ENCODE measurements around the gene NFS1.

NFS1 gene

GRCh38 chr20:35638751-35639150 lies 60.4 kb downstream of the NFS1 start:
- Histone ChIP-seq H3K36me3 (ENCODE audit: insufficient read depth, low read length) (no peaks in the 10 kb centered on the region; the same call in 1 of the 2 replicates), H3K4me1 (ENCODE audit: insufficient read depth, low read length) (peaks cover 10% of the 10 kb centered on the region; the same call in 1 of the 2 replicates), H3K9me3 (ENCODE audit: control insufficient read depth, insufficient read depth, low read length) (no peaks in the 10 kb centered on the region), H3K9ac (ENCODE audit: low read depth, low read length) (no peak overlapping the region)

DNA sequence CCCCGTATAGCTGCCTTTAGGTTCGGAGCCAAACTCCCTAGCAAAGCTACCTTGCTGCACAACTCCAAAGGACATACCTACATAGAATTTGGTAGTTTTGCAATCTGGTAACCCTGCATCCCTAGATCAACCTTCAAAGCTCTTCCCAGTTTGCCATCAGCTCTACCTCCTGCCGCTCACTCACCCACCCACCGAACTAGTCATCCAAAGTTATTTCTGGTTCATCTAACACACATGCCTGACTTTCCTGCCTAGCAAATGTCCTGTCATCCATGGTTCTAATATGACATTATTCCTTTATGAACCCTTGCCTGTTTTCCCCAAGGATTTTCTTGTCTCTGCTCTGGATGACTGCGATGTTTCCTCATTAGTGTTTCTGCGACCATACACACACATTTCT lies 61.9 kb downstream of the NFS1 start:
- Histone ChIP-seq H3K9me3 (ENCODE audit: control insufficient read depth, insufficient read depth, low read length) (no peaks in the 10 kb centered on the region), H3K9ac (ENCODE audit: low read depth, low read length) (no peak overlapping the region), H3K4me1 (ENCODE audit: insufficient read depth, low read length) (peaks cover 10% of the 10 kb centered on the region; the same call in 1 of the 2 replicates)

GRCh38 chr20:35636095-35636494 lies 63.1 kb downstream of the NFS1 start:
- no peaks in the 10 kb centered on the region for H3K9me3 ChIP-seq (ENCODE audit: control insufficient read depth, insufficient read depth, low read length)
- peaks cover 10% of the 10 kb centered on the region; the same call in 1 of the 2 replicates for H3K4me1 ChIP-seq (ENCODE audit: insufficient read depth, low read length)
- no peak overlapping the region for H3K9ac ChIP-seq (ENCODE audit: low read depth, low read length)
- peaks cover 10% of the 10 kb centered on the region for H3K36me3 ChIP-seq (ENCODE audit: insufficient read depth, low read length)

More for the DNA sequence above, 61.9 kb downstream of the NFS1 start:
- H3K36me3 ChIP-seq (ENCODE audit: insufficient read depth, low read length) = no peaks in the 10 kb centered on the region; the same call in none of the 2 replicates

- H3K9me3 ChIP-seq (ENCODE audit: control insufficient read depth, insufficient read depth, low read length) = no peaks in the 10 kb centered on the region
- peaks cover 14% of the 10 kb centered on the region for H3K36me3 ChIP-seq (ENCODE audit: insufficient read depth, low read length)
- H3K9ac ChIP-seq (ENCODE audit: low read depth, low read length) = no peak overlapping the region
- peaks cover 10% of the 10 kb centered on the region; the same call in 1 of the 2 replicates for H3K4me1 ChIP-seq (ENCODE audit: insufficient read depth, low read length)
Observed at GRCh38 chr20:35635652-35636051, 63.5 kb downstream of the NFS1 start.

- no peak overlapping the region for H3K9ac ChIP-seq (ENCODE audit: low read depth, low read length)
- H3K36me3 ChIP-seq (ENCODE audit: insufficient read depth, low read length) = peaks cover 30% of the 10 kb centered on the region
Observed at GRCh38 chr20:35632539-35633115, 66.5 kb downstream of the NFS1 start.

GRCh38 chr20:35630636-35631035 lies 68.5 kb downstream of the NFS1 start:
- Histone ChIP-seq H3K4me1 (ENCODE audit: insufficient read depth, low read length) (no peaks in the 10 kb centered on the region), H3K9ac (ENCODE audit: low read depth, low read length) (no peak overlapping the region), H3K9me3 (ENCODE audit: control insufficient read depth, insufficient read depth, low read length) (no peaks in the 10 kb centered on the region), H3K36me3 (ENCODE audit: insufficient read depth, low read length) (peaks cover 43% of the 10 kb centered on the region)

More at GRCh38 chr20:35632539-35633115, 66.5 kb downstream of the NFS1 start:
- Histone ChIP-seq H3K4me1 (ENCODE audit: insufficient read depth, low read length) (no peaks in the 10 kb centered on the region), H3K9me3 (ENCODE audit: control insufficient read depth, insufficient read depth, low read length) (no peaks in the 10 kb centered on the region)

GRCh38 chr20:35629427-35630145 lies 69.6 kb downstream of the NFS1 start:
- no peaks in the 10 kb centered on the region for H3K9me3 ChIP-seq (ENCODE audit: control insufficient read depth, insufficient read depth, low read length)
- peaks cover 47% of the 10 kb centered on the region for H3K36me3 ChIP-seq (ENCODE audit: insufficient read depth, low read length)
- H3K4me1 ChIP-seq (ENCODE audit: insufficient read depth, low read length) = no peaks in the 10 kb centered on the region
- H3K9ac ChIP-seq (ENCODE audit: low read depth, low read length) = no peak overlapping the region

- Histone ChIP-seq H3K9ac (ENCODE audit: low read depth, low read length) (no peak overlapping the region), H3K9me3 (ENCODE audit: control insufficient read depth, insufficient read depth, low read length) (no peaks in the 10 kb centered on the region), H3K36me3 (ENCODE audit: insufficient read depth, low read length) (peaks cover 47% of the 10 kb centered on the region), H3K4me1 (ENCODE audit: insufficient read depth, low read length) (no peaks in the 10 kb centered on the region)
Observed at GRCh38 chr20:35627121-35627520, 72.0 kb downstream of the NFS1 start.

DNA sequence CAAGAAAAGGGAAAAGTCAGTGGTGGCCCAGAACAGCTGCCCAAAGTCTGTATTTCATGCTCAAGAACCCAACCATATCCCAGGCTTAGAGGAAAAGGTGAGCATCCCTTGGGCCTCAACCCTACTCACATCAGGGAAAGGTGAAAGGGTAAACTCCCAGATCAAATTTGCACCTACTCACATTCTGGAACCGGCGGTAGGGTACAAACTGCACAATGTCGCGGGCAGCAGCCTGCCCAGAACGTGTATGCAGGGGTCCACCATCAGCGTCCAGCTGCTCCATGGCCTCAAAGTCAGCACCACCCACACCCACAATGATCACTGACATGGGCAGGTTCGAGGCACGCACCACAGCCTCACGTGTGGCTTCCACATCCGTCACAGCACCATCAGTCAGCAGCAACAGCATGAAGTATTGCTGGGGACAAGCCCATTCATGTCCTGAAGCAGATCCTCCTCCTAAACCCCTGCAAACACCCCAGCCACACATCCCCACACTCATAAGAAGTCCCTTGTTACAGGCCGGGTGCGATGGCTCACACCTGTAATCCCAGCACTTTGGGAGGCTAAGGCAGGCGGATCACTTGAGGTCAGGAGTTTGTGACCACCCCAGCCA lies 72.7 kb downstream of the NFS1 start:
- Histone ChIP-seq H3K9ac (ENCODE audit: low read depth, low read length) (no peak overlapping the region), H3K9me3 (ENCODE audit: control insufficient read depth, insufficient read depth, low read length) (no peaks in the 10 kb centered on the region), H3K36me3 (ENCODE audit: insufficient read depth, low read length) (peaks cover 41% of the 10 kb centered on the region), H3K4me1 (ENCODE audit: insufficient read depth, low read length) (no peaks in the 10 kb centered on the region)

GRCh38 chr20:35625584-35626385 lies 73.4 kb downstream of the NFS1 start:
- peaks cover 34% of the 10 kb centered on the region for H3K36me3 ChIP-seq (ENCODE audit: insufficient read depth, low read length)

DNA sequence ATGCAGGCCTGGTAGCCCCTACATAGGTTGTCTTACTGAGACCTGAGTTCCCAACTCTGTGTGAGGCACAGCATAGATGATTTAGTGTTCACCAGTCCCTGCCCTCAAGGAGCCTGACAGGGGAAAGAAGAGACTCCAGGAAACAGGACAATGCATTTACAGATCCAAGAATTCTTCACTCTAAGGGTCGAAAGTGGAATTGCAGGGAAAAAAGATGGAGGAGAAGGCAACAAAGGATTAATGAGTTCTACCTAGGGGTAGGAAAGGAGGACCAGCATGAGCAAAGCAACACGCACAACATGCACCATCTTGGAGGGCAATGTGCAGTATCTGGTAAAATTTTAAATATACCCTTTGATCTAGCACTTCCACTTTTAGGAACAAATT lies 77.6 kb downstream of the NFS1 start:
- Histone ChIP-seq H3K9me3 (ENCODE audit: control insufficient read depth, insufficient read depth, low read length) (no peaks in the 10 kb centered on the region), H3K9ac (ENCODE audit: low read depth, low read length) (no peak overlapping the region), H3K4me1 (ENCODE audit: insufficient read depth, low read length) (no peaks in the 10 kb centered on the region), H3K36me3 (ENCODE audit: insufficient read depth, low read length) (peaks cover 11% of the 10 kb centered on the region)

More at GRCh38 chr20:35625584-35626385, 73.4 kb downstream of the NFS1 start:
- Histone ChIP-seq H3K9ac (ENCODE audit: low read depth, low read length) (no peak overlapping the region), H3K9me3 (ENCODE audit: control insufficient read depth, insufficient read depth, low read length) (no peaks in the 10 kb centered on the region), H3K4me1 (ENCODE audit: insufficient read depth, low read length) (no peaks in the 10 kb centered on the region)

DNA sequence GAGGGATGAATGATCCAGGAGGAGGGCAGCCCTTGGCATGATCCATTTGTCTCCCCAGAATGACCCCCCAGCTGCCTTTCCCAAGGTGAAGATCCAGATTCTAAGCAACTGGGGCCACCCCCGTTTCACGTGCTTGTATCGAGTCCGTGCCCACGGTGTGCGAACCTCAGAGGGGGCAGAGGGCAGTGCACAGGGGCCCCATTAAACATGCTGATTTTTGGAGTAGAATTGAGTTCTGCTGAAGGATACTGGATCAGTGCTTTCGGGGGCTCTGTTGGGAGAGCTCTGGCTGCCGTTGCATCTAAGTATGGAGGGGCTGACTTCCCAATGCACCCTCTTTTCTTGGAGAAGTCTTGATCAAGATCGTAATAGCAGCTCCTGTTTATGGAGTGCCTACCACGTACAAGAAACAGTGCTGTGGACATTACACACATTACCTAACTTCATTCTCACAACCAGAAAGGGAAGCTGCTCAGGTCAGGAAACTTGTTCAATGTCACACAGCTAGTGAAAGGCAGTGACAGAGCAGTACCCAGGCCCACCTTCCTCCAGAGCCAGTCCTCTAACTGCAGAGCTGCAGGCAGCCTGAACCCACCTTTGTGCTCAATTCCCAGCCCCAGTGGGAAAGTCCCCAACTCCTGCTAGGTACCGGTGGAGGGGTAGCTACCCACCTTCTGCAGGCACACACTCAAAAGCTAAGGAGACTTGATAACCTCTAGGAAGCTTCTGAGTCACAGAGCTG lies 78.2 kb downstream of the NFS1 start:
- no peaks in the 10 kb centered on the region for H3K9me3 ChIP-seq (ENCODE audit: control insufficient read depth, insufficient read depth, low read length)
- H3K36me3 ChIP-seq (ENCODE audit: insufficient read depth, low read length) = peaks cover 7% of the 10 kb centered on the region
- H3K4me1 ChIP-seq (ENCODE audit: insufficient read depth, low read length) = no peaks in the 10 kb centered on the region
- H3K9ac ChIP-seq (ENCODE audit: low read depth, low read length) = no peak overlapping the region

DNA sequence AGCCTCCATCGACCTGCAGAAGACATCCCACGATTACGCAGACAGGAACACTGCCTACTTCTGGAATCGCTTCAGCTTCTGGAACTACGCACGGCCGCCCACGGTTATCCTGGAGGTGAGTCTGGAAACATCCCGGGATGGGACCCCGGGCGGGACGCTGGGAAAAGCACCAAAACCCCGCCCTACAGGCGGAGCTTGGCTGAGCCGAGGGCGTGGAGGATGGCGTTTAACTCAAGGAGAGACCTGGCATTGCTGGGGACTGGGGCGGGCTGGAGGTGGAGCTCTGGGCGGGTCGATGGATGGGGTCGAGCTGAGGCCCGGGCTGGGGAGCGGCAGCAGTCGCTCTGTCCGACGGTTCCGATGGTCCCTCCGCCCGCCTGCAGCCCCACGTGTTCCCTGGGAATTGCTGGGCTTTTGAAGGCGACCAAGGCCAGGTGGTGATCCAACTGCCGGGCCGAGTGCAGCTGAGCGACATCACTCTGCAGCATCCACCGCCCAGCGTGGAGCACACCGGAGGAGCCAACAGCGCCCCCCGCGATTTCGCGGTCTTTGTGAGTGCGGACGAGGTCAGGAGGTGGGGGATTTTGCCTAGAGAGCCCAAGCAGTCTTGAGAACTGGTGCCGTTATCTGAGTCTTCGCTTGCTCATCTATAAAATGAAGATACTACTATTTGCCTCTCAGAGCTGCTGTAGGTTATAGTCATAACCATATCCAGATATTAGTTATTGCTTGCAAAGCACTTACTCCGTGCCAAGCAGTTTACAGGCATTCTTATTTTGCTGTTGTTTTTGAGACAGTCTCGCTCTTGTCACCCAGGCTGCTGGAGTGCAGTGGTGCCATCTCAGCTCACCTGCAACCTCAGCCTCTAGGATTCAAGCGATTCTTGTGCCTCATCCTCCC lies 79.7 kb downstream of the NFS1 start:
- Histone ChIP-seq H3K9me3 (ENCODE audit: control insufficient read depth, insufficient read depth, low read length) (no peaks in the 10 kb centered on the region), H3K4me1 (ENCODE audit: insufficient read depth, low read length) (no peaks in the 10 kb centered on the region), H3K36me3 (ENCODE audit: insufficient read depth, low read length) (no peaks in the 10 kb centered on the region; the same call in 1 of the 2 replicates), H3K9ac (ENCODE audit: low read depth, low read length) (peak overlapping the region; percentile 52; the same call in 1 of the 2 replicates)
